Neuronal stem cell (in vitro differentiated cells): ENCODE measurements around the gene CACNA2D4.

Source experiments
- DNase-seq: peaks from one replicate; pipeline ENCODE4 v3.0.0-alpha.2; 2013; ENCODE audit warnings: low spot score
- H2AFZ ChIP-seq: one replicate; pipeline ENCODE4 v1.6.1; 2013; ENCODE audit warnings: mild to moderate bottlenecking, low read length, inconsistent platforms
- H2AK5ac ChIP-seq: 2 replicates; pipeline ENCODE4 v1.6.1; 2013; ENCODE audit warnings: low read depth, mild to moderate bottlenecking, inconsistent platforms, low read length, moderate library complexity, mixed read lengths
- H2BK120ac ChIP-seq: 2 replicates; pipeline ENCODE4 v1.6.1; 2013; ENCODE audit warnings: low read depth, mild to moderate bottlenecking, inconsistent platforms, low read length, moderate library complexity, mixed read lengths
- H2BK12ac ChIP-seq: one replicate; pipeline ENCODE4 v1.6.1; 2013; ENCODE audit warnings: low read length, inconsistent platforms
- H2BK15ac ChIP-seq: 2 replicates; pipeline ENCODE4 v1.6.1; 2013; ENCODE audit warnings: mild to moderate bottlenecking, low read length, inconsistent platforms, mixed read lengths
- H2BK5ac ChIP-seq: one replicate; pipeline ENCODE4 v1.6.1; 2013; ENCODE audit warnings: inconsistent platforms, mild to moderate bottlenecking, low read length, moderate library complexity
- H3K14ac ChIP-seq: one replicate; pipeline ENCODE4 v1.6.1; 2013; ENCODE audit warnings: low read length, inconsistent platforms
- H3K18ac ChIP-seq: 2 replicates; pipeline ENCODE4 v1.6.1; 2013; ENCODE audit warnings: low read length, inconsistent platforms
- H3K23ac ChIP-seq: 2 replicates; pipeline ENCODE4 v1.6.1; 2013; ENCODE audit warnings: low read depth, mild to moderate bottlenecking, mixed read lengths, low read length, inconsistent platforms; ENCODE audit not compliant: poor library complexity
- H3K27ac ChIP-seq: replicated peaks from 3 replicates; pipeline ENCODE4 v1.5.1; 2013; ENCODE audit warnings: low read length, inconsistent platforms
- H3K27me3 ChIP-seq, 3 experiments: 2 replicates each; pipeline ENCODE4 v1.6.1; 2013; ENCODE audit warnings: low read length in 3 of 3, mild to moderate bottlenecking in 2 of 3, inconsistent platforms in 1 of 3, low read depth in 1 of 3, mixed read lengths in 1 of 3, moderate library complexity in 1 of 3; ENCODE audit not compliant: control insufficient read depth in 3 of 3, insufficient read depth in 3 of 3
- H3K36me3 ChIP-seq, 2 donors: replicated peaks in 1 of 2; 2 replicates each; pipeline ENCODE4 v1.6.1; 2013; ENCODE audit warnings: low read length in 2 of 2; ENCODE audit not compliant: control insufficient read depth in 2 of 2, insufficient read depth in 2 of 2
- H3K4ac ChIP-seq: 2 replicates; pipeline ENCODE4 v1.6.1; 2013; ENCODE audit warnings: inconsistent platforms, mild to moderate bottlenecking, low read length, moderate library complexity
- H3K4me1 ChIP-seq, 2 donors: 1 replicate in 1 of 2; 2 replicates in 1 of 2; pipeline ENCODE4 v1.6.1; 2013; ENCODE audit warnings: low read length in 2 of 2, low read depth in 1 of 2; ENCODE audit not compliant: control insufficient read depth in 2 of 2, insufficient read depth in 1 of 2
- H3K4me2 ChIP-seq: one replicate; pipeline ENCODE4 v1.6.1; 2013; ENCODE audit warnings: mild to moderate bottlenecking, low read length, inconsistent platforms; ENCODE audit not compliant: insufficient read depth, poor library complexity, severe bottlenecking
- H3K4me3 ChIP-seq, 2 donors: 2 replicates each; pipeline ENCODE4 v1.5.1; 2013; ENCODE audit warnings: low read length in 2 of 2, mild to moderate bottlenecking in 2 of 2, inconsistent platforms in 1 of 2, moderate library complexity in 1 of 2
- H3K79me1 ChIP-seq: one replicate; pipeline ENCODE4 v1.6.1; 2013; ENCODE audit warnings: low read depth, mild to moderate bottlenecking, inconsistent platforms, low read length, moderate library complexity
- H3K9ac ChIP-seq: one replicate; pipeline ENCODE4 v1.6.1; 2013; ENCODE audit warnings: mild to moderate bottlenecking, low read depth, low read length, inconsistent platforms; ENCODE audit not compliant: poor library complexity
- H3K9me3 ChIP-seq, 2 donors: replicated peaks in 1 of 2; 2 replicates each; pipeline versions ENCODE3 to v1.6.1; 2013; ENCODE audit warnings: low read length in 2 of 2, mild to moderate bottlenecking in 2 of 2, inconsistent platforms in 1 of 2, low read depth in 1 of 2, mixed read lengths in 1 of 2, moderate library complexity in 1 of 2; ENCODE audit not compliant: control insufficient read depth in 2 of 2, insufficient read depth in 1 of 2
- H4K8ac ChIP-seq: one replicate; pipeline ENCODE4 v1.6.1; 2013; ENCODE audit warnings: low read depth, mild to moderate bottlenecking, inconsistent platforms, low read length, moderate library complexity
- H4K91ac ChIP-seq: one replicate; pipeline ENCODE4 v1.6.1; 2013; ENCODE audit warnings: low read length, low read depth, mild to moderate bottlenecking, inconsistent platforms; ENCODE audit not compliant: poor library complexity
- WGBS, 2 donors: extraction: QIAGEN DNeasy Blood & Tissue Kit; methylation state at CpG; one replicate each; pipeline ENCODE4 v1.1.7; 2013; ENCODE audit warnings: missing lambda C conversion rate in 2 of 2, mixed read lengths in 1 of 2; ENCODE audit not compliant: insufficient read length in 2 of 2, insufficient replicate concordance in 1 of 2; ENCODE audit errors: extremely low coverage in 2 of 2; 5-methylcytosine and 5-hydroxymethylcytosine counted together

CACNA2D4 gene

GRCh38 chr12:1873531-1874510, 44.6 kb downstream of the CACNA2D4 start:
- Histone ChIP-seq H3K4me2 (no peak overlapping the region), H3K79me1 (no peaks in the 10 kb centered on the region), H3K14ac (no peak overlapping the region), H3K4me1 (peaks cover 0 to 10% of the 10 kb centered on the region in 2 donors), H3K4ac (no peak overlapping the region), H3K27me3 (peaks cover 0 to 25% (median 0%) of the 10 kb centered on the region in 3 experiments), H3K9me3 (peaks cover 0 to 12% of the 10 kb centered on the region in 2 donors), H3K27ac (no peak overlapping the region), H2AK5ac (no peak overlapping the region), H3K18ac (no peak overlapping the region), H3K4me3 (no peak overlapping the region), H2BK5ac (no peak overlapping the region), H3K23ac (no peak overlapping the region), H2BK15ac (no peak overlapping the region), H2BK120ac (no peak overlapping the region), H2AFZ (no peak overlapping the region), H4K8ac (no peak overlapping the region), H2BK12ac (no peak overlapping the region), H3K9ac (no peak overlapping the region), H3K36me3 (peaks cover 0 to 2% of the 10 kb centered on the region in 2 donors), H4K91ac (no peak overlapping the region)
- DNase-seq: no peak
- no CpG with 5 or more reads among the region's 5 CpGs for WGBS, 2 donors

- Histone ChIP-seq H3K23ac (no peak overlapping the region), H3K36me3 (peaks cover 0 to 2% of the 10 kb centered on the region in 2 donors), H4K91ac (no peak overlapping the region), H2BK12ac (no peak overlapping the region), H2BK120ac (no peak overlapping the region), H3K4me1 (peaks cover 0 to 10% of the 10 kb centered on the region in 2 donors), H2AFZ (no peak overlapping the region), H3K9me3 (peaks cover 0 to 12% of the 10 kb centered on the region in 2 donors), H2AK5ac (no peak overlapping the region), H4K8ac (no peak overlapping the region), H2BK5ac (no peak overlapping the region), H3K27me3 (peaks cover 0 to 25% (median 0%) of the 10 kb centered on the region in 3 experiments), H2BK15ac (no peak overlapping the region), H3K27ac (no peak overlapping the region), H3K79me1 (no peaks in the 10 kb centered on the region), H3K4ac (no peak overlapping the region), H3K14ac (no peak overlapping the region), H3K4me3 (no peak overlapping the region), H3K4me2 (no peak overlapping the region), H3K18ac (no peak overlapping the region), H3K9ac (no peak overlapping the region)
- no CpG with 5 or more reads among the region's 7 CpGs for WGBS, 2 donors
- DNase-seq: no peak
Observed at GRCh38 chr12:1872448-1872847, 46.0 kb downstream of the CACNA2D4 start.

- no peak overlapping the region for H3K4me3 ChIP-seq
- no peak overlapping the region for H4K91ac ChIP-seq
- no peak overlapping the region for H2BK15ac ChIP-seq
- H2BK5ac ChIP-seq: no peak overlapping the region
- no peak overlapping the region for H3K4me2 ChIP-seq
- H3K23ac ChIP-seq: no peak overlapping the region
- WGBS, 2 donors: no CpG with 5 or more reads among the region's 6 CpGs
- no peak overlapping the region for H2AK5ac ChIP-seq
- H3K4me1 ChIP-seq: peaks cover 0 to 10% of the 10 kb centered on the region in 2 donors
- H3K27ac ChIP-seq: no peak overlapping the region
- H3K79me1 ChIP-seq: no peaks in the 10 kb centered on the region
- no peak for DNase-seq
- H3K36me3 ChIP-seq: peaks cover 0 to 2% of the 10 kb centered on the region in 2 donors
- no peak overlapping the region for H2AFZ ChIP-seq
- no peak overlapping the region for H3K4ac ChIP-seq
- no peak overlapping the region for H2BK12ac ChIP-seq
- H3K14ac ChIP-seq: no peak overlapping the region
- H3K18ac ChIP-seq: no peak overlapping the region
- peaks cover 0 to 12% of the 10 kb centered on the region in 2 donors for H3K9me3 ChIP-seq
- H3K9ac ChIP-seq: no peak overlapping the region
- H4K8ac ChIP-seq: no peak overlapping the region
- H3K27me3 ChIP-seq: peaks cover 0 to 21% (median 0%) of the 10 kb centered on the region in 3 experiments
- no peak overlapping the region for H2BK120ac ChIP-seq
Observed at GRCh38 chr12:1872001-1872400, 46.5 kb downstream of the CACNA2D4 start.
